ENCODE measurements around the gene SAP30BP. TPM values are rescaled to one million over a fixed set of nuclear protein-coding genes. Genes with fewer than 3 reads are reported as not detected.

The SAP30BP gene
- total and polyA plus RNA-seq, 2 of the 13 experiments (the other 11 are each of a cell fraction or from before 2014, with no cell fraction given) = 67.7 to 99.4 TPM

DNA sequence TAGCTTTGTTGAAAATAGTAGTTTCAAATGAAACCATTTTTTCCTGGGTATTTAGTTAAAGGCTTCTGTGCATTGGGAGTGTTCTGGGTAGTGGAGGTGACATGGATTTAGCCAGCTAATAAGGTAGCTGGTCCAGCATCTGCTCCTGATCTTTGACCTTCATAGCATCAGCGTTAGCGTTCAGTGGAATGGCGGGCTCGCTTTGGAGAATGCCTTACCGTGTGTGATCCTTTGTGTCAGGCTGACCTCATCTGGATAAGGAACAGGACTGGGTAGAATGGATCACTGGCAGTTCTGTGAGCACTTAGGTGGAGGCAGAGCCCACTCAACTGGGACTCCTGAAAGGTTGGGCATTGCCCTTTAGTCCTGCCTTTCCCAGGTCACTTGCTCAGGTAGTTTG lies 3.7 kb downstream of the SAP30BP start (continued):
- TF ChIP-seq ZFP36L2 (CRISPR knock-in tag; IDR thresholded peaks at IDR 0.05) = no peak
- TF ChIP-seq, protein P1, sequence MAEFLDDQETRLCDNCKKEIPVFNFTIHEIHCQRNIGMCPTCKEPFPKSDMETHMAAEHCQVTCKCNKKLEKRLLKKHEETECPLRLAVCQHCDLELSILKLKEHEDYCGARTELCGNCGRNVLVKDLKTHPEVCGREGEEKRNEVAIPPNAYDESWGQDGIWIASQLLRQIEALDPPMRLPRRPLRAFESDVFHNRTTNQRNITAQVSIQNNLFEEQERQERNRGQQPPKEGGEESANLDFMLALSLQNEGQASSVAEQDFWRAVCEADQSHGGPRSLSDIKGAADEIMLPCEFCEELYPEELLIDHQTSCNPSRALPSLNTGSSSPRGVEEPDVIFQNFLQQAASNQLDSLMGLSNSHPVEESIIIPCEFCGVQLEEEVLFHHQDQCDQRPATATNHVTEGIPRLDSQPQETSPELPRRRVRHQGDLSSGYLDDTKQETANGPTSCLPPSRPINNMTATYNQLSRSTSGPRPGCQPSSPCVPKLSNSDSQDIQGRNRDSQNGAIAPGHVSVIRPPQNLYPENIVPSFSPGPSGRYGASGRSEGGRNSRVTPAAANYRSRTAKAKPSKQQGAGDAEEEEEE (CRISPR knock-in tag; IDR thresholded peaks at IDR 0.05; ENCODE audit: borderline replicate concordance) = no peak
- TF ChIP-seq NFIC (IDR thresholded peaks at IDR 0.05; ENCODE audit: low read length) = no peak
- no peak for TF ChIP-seq ZSCAN22 (CRISPR knock-in tag; IDR thresholded peaks at IDR 0.05)

GRCh38 chr17:75672011-75672410 lies 4.9 kb downstream of the SAP30BP start:
- BruUV-seq (replicated peaks) = no TSS peak
- ChIA-PET CTCF (ENCODE audit: low intra/inter-chr PET ratio, low total read pairs) (no interaction called here), POLR2A (interaction anchor here (1.1 kb wide), 1 partner anchor 93 kb away, joined by 3 read pairs; the partner anchor contains the start of gene GALK1)
- intact Hi-C loops (cut with micrococcal nuclease; ENCODE audit: unreplicated experiment) (no loop called here), in situ Hi-C loops (cut with HindIII; ENCODE audit: extremely low pct_ligation_motif_present, low pct_unique_long_range_greater_than_20kb) (no loop called here)
- no peak overlapping the region for H3K4me3 ChIP-seq (replicated peaks in 1 of 3; ENCODE audit: insufficient read depth in 1 of 3, low read depth in 2 of 3, low read length in 3 of 3)
- no peak overlapping the region for H2AFZ ChIP-seq (ENCODE audit: low read length)
- H3K27me3 ChIP-seq (ENCODE audit: control insufficient read depth in 1 of 2, insufficient read depth in 2 of 2, low read length in 2 of 2) = peaks cover 0 to 5% of the 10 kb centered on the region in 2 experiments; a peak in 1 of 5 replicates
- peaks cover 25% of the 10 kb centered on the region for H3K4me1 ChIP-seq (ENCODE audit: insufficient read depth, low read length)
- peaks cover 57% of the 10 kb centered on the region for H3K79me2 ChIP-seq (ENCODE audit: insufficient read depth, low read length)
- H4K20me1 ChIP-seq (ENCODE audit: insufficient read depth, low read length) = peaks cover 6% of the 10 kb centered on the region; the same call in 1 of the 2 replicates
- no peak for ATAC-seq
- DNase-seq (ENCODE audit: low spot score) = no peak
- H3K9ac ChIP-seq (ENCODE audit: insufficient read depth, low read depth, low read length) = no peak overlapping the region
- H3K4me2 ChIP-seq (ENCODE audit: low read depth, low read length) = no peak overlapping the region
- H3K27ac ChIP-seq (ENCODE audit: extremely low read length, insufficient read depth, low read length) = no peak overlapping the region
- H3K9me3 ChIP-seq (ENCODE audit: low read length) = no peaks in the 10 kb centered on the region
- WGBS (ENCODE audit: low lambda C conversion rate) = 98% methylated on average over 5 of the region's 5 CpGs
- no peak for FAIRE-seq
- peaks cover 18 to 64% of the 10 kb centered on the region in 2 experiments for H3K36me3 ChIP-seq (replicated peaks in 1 of 2; ENCODE audit: control insufficient read depth in 1 of 2, insufficient read depth in 2 of 2, low read length in 2 of 2)
- TF ChIP-seq ZKSCAN5 (CRISPR knock-in tag; IDR thresholded peaks at IDR 0.05) (no peak), SMC3 (IDR thresholded peaks at IDR 0.05; ENCODE audit: low read length) (no peak), SPEN (CRISPR knock-in tag; IDR thresholded peaks at IDR 0.05; ENCODE audit: low read depth) (no peak), HDAC1 (CRISPR knock-in tag; IDR thresholded peaks at IDR 0.05) (no peak), CBX1 (IDR thresholded peaks at IDR 0.05; ENCODE audit: low read depth) (no peak), CHD4 (IDR thresholded peaks at IDR 0.05; ENCODE audit: borderline replicate concordance, low read length) (no peak), RARG (CRISPR knock-in tag; IDR thresholded peaks at IDR 0.05; ENCODE audit: low read depth) (no peak), MYNN (CRISPR knock-in tag; IDR thresholded peaks at IDR 0.05; ENCODE audit: low read depth) (no peak), SP5 (CRISPR knock-in tag; IDR thresholded peaks at IDR 0.05; ENCODE audit: borderline replicate concordance, low read depth) (no peak), MTF1 (CRISPR knock-in tag; IDR thresholded peaks at IDR 0.05) (no peak), ZBTB1 (CRISPR knock-in tag; IDR thresholded peaks at IDR 0.05; ENCODE audit: borderline replicate concordance) (no peak), SIX1 (CRISPR knock-in tag; IDR thresholded peaks at IDR 0.05; ENCODE audit: borderline replicate concordance) (no peak), SMAD9 (CRISPR knock-in tag; IDR thresholded peaks at IDR 0.05) (no peak), ZFP37 (CRISPR knock-in tag; IDR thresholded peaks at IDR 0.05; ENCODE audit: borderline replicate concordance) (no peak)
- TF ChIP-seq, protein P2, sequence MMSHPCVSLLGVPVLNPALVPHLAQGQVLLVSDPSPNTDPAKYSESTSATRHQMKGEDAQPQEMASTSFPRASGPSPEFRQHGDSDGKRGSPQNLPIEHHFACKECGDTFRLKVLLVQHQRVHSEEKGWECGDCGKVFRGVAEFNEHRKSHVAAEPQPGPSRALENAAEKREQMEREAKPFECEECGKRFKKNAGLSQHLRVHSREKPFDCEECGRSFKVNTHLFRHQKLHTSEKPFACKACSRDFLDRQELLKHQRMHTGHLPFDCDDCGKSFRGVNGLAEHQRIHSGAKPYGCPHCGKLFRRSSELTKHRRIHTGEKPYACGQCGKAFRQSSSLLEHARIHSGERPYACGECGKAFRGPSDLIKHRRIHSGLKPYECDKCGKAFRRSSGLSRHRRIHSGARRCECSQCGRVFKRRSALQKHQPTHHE (CRISPR knock-in tag; IDR thresholded peaks at IDR 0.05; ENCODE audit: borderline replicate concordance) = no peak
